H1 (cell line): ENCODE data around the gene ENTPD5. TPM values are rescaled to one million over a fixed set of nuclear protein-coding genes. Genes with fewer than 3 reads are reported as not detected.

Source experiments
- CHD7 ChIP-seq: fragments of 300-600 bp; sonication (generic); IDR thresholded peaks from 2 replicates; pipeline ENCODE4 v1.7.1; 2012; ENCODE audit warnings: low read length, moderate library complexity, mild to moderate bottlenecking, inconsistent platforms; ENCODE audit not compliant: insufficient replicate concordance
- HDAC6 ChIP-seq: IDR thresholded peaks from one replicate; pipeline ENCODE4 v1.7.1; 2012; ENCODE audit warnings: low read depth, mild to moderate bottlenecking, inconsistent platforms, low read length, moderate library complexity
- POLR2AphosphoS5 ChIP-seq: IDR thresholded peaks from 2 replicates; pipeline ENCODE4 v1.6.1; 2011; ENCODE audit warnings: low read depth, low read length
- polyA plus RNA-seq, 7 experiments: library from polyadenylated mRNA; depleted of rRNA in 3 of 7; stranded (reverse) in 5 of 7; unstranded in 2 of 7; fragments of >200 nt in 5 of 7; fragments of 200-250 nt in 2 of 7; gene quantifications; 1 replicate in 5 of 7; 2 replicates in 1 of 7; 4 replicates in 1 of 7; pipeline versions ENCODE4 v1.2.1 to v1.2.3, GENCODE V29; 2011 to 2013; ENCODE audit warnings: missing spikeins in 2 of 7, mixed read lengths in 2 of 7
- total RNA-seq: library from RNA; stranded (reverse); fragmentation: NEBNext Ultra II Directional; extraction: Animal tissue kit (Norgen Biotek cat#: 25700); gene quantifications from 2 replicates; pipeline ENCODE4 v1.2.1, GENCODE V29; 2021

ENTPD5 gene
- total and polyA plus RNA-seq, 2 of the 8 experiments (the other 6 are each of a cell fraction or from before 2014, with no cell fraction given) = 5.0 to 6.5 TPM

GRCh38 chr14:74022346-74022745 is 3.3 kb upstream of the ENTPD5 start (continued):
- TF ChIP-seq CHD7 (no peak), HDAC6 (no peak), POLR2AphosphoS5 (no peak)
